Activated naive CD4-positive, alpha-beta T cell treated with anti-CD3 and anti-CD28 coated beads, Interleukin-2, amount 50 U/mL, for 16 hours (primary cell): ENCODE results near the gene STK24.
"Not testable (repeated sequence)": the region's sequence is repeated elsewhere in the genome, so short reads cannot be mapped to it uniquely, and the experiment has no call there.

Experiments used
- DNase-seq: peaks from one replicate; pipeline ENCODE4 v3.0.0-alpha.2; 2020

The STK24 gene

GRCh38 chr13:98581971-98582702 is 5.2 kb upstream of the STK24 start:
- DNase-seq = no peak

- DNase-seq = no peak
These were observed 4.5 kb upstream of the STK24 start for GRCh38 chr13:98581381-98581780.

- no peak for DNase-seq
These were observed 3.5 kb upstream of the STK24 start for GRCh38 chr13:98580420-98580819.

- DNase-seq = no peak
These were observed 954 bp upstream of the STK24 start for GRCh38 chr13:98577836-98578285.

GRCh38 chr13:98576200-98576945 is 534 bp downstream of the STK24 start:
- DNase-seq = peak; percentile 53

- no peak for DNase-seq
These were observed 1.1 kb downstream of the STK24 start for GRCh38 chr13:98575904-98576199.

- no peak for DNase-seq
These were observed 1.7 kb downstream of the STK24 start for GRCh38 chr13:98575009-98575903.

GRCh38 chr13:98571955-98572662 is 4.8 kb downstream of the STK24 start:
- DNase-seq = peak; percentile 26

GRCh38 chr13:98570929-98571372 is 6.0 kb downstream of the STK24 start:
- peak; percentile 31 for DNase-seq

- not testable (repeated sequence) for DNase-seq
These were observed 7.2 kb downstream of the STK24 start for GRCh38 chr13:98569494-98570367.

- DNase-seq = no peak
These were observed 8.0 kb downstream of the STK24 start for GRCh38 chr13:98568918-98569317.

GRCh38 chr13:98567140-98567539 is 9.8 kb downstream of the STK24 start:
- no peak for DNase-seq

GRCh38 chr13:98565726-98566565 is 11.0 kb downstream of the STK24 start:
- DNase-seq = no peak

- DNase-seq = no peak
These were observed 12.7 kb downstream of the STK24 start for GRCh38 chr13:98564204-98564603.

- no peak for DNase-seq
These were observed 13.8 kb downstream of the STK24 start for GRCh38 chr13:98563071-98563470.

- DNase-seq = no peak
These were observed 17.7 kb downstream of the STK24 start for GRCh38 chr13:98559169-98559568.

- DNase-seq = no peak
These were observed 18.7 kb downstream of the STK24 start for GRCh38 chr13:98557937-98558792.

GRCh38 chr13:98556968-98557631 is 19.8 kb downstream of the STK24 start:
- DNase-seq = no peak

GRCh38 chr13:98556142-98556816 is 20.6 kb downstream of the STK24 start:
- no peak for DNase-seq
